GM12872 (cell line): ENCODE measurements around the gene PARD6B.

ENCODE experiments used
- CTCF ChIP-seq: IDR thresholded peaks from 3 replicates; pipeline ENCODE4 v1.5.1; 2011; ENCODE audit warnings: low read depth, mild to moderate bottlenecking, low read length, moderate library complexity; ENCODE audit not compliant: insufficient read depth

The PARD6B gene

DNA sequence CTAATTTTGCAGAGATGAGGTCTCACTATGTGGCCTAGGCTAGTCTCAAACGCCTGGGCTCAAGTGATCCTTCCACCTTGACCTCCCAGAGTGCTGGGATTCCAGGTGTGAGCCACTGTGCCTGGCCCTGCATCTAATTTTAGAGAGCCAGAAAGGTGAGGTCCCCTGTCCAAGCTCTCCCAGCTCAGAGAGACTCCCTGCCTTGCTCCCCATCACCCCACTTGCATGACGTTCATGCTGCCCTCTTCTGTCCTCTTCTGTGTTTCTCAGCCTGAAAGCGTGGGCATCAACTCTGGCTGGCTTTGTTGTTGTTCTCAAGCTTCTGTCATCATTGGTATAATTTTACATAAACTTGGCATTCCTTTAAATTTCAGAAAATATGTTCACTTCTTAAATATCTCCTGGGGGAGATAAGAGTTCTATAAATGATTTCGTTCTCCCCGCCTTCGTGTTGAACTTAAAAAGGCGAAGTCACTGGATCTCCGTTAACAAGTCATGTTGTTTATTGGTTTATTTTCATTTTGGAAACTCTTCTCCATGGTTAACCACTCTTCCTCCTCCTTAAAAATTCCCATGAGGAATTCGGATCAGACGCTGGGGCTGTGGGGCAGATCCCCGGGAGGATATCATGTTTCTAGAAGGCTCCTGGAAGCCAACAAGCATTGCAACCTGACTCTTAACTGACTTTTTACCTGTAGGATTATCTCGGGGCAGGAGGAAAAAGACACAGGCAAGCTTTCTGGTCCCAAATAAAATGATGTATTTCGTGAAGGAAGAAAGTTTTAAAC lies 13.2 kb upstream of the PARD6B start:
- TF ChIP-seq CTCF, result no peak

DNA sequence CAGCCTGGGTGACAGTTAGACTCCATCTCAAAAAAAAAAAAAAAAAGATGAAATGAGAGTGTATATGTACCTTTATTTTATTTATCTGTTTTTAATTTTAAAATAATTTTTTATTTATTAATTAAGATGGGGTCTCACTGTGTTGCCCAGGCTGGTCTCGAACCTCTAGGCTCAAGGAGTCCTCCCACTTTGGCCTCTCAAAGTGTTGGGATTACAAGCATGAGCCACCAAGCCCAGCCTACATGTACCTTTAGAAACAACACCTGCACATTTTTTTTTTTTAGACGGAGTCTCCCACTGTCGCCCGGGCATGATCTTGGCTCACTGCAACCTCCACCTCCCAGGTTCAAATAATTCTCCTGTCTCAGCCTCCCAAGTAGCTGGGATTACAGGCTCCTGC lies 12.1 kb upstream of the PARD6B start:
- TF ChIP-seq CTCF, result no peak

DNA sequence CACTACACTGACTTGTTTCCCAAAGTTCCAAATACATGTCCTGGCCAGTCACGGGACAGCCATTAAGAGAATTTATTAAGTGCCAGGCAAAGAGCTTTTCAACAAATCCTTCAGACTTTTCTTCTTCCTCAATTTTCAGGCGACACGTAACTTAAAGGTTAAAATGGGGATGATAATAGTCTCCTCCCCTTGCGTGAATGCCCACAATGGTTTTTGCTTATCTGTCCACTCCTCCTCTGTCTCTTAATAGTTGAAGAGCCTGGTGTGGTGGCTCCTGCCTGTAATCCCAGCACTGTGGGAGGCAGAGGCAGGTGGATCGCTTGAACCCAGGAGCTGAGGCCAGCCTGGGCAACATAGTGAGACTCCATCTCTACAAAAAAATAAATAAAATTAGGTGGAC lies 11.4 kb upstream of the PARD6B start:
- no peak for TF ChIP-seq CTCF

DNA sequence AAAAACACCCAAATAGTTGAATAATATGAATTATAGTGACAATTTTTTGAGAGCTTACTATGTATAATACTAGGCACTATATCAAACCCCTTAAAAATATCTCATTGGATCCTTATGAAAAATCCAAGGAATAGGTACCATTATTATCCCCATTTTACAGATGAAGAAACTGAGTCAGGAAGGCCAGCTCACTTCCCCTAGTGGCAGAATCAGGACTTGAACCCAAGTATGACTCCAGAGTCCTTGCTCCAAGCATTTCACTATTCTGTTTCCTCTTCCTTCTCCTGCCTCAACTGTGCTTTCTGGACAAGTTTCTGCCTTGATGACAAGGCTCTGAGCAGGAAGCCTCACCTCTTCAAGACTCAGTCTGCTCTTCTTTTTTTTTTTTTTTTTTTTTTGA lies 10.8 kb upstream of the PARD6B start:
- TF ChIP-seq CTCF, result 0 out of 3 replicates have a peak, but pooled peaks have one; percentile 11

GRCh38 chr20:50721881-50722281 lies 9.5 kb upstream of the PARD6B start:
- no peak for TF ChIP-seq CTCF

DNA sequence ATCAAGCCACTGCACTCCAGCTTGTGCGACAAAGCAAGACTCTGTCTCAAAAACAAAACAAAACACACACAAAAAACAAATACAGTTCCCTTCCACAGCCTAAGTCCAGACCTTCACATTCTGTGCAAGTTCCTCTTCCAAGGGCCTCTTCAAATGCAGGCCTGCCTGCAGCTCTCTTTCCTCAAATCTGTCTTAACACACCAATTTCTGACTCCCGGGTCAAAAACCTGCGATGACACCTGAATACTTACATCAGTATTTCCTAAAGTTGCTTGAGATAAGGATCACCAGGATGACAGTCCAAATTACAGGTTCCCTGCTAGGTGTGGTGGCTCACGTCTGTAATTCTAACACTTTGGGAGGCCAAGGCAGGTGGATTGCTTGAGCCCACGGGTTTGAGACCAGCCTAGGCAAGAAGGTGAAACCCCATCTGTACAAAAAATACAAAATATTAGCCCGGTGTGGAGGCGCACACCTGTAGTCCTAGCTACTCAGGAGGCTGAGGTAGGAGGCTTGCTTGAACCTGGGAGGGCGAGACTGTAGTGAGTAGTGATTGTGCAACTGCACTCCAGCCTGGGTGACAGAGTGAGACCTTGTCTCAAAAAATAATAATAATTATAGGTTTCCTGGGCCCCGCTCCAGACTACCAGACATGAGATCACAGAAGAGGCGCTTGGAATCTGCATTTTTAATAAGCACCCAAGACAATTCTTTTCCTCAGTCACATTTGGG lies 8.8 kb upstream of the PARD6B start:
- TF ChIP-seq CTCF, result no peak

DNA sequence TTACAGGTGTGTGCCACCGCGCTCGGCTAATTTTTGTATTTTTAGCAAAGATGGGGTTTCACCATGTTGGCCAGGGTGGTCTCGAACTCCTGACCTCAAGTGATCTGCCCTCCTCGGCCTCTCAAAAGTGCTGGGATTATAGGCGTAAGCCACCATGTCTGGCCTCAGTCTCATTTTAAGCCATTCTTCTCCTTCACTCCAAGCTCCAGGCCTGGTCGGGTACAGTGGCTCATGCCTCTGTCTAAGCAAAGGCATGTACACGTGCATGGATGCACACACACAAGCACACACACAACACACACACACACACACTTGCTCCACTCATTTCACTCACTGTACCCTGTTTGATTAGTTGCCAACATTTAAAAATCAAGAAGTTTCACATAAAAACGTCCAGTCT lies 7.7 kb upstream of the PARD6B start:
- TF ChIP-seq CTCF, result no peak
